HG03432 (cell line): ENCODE data around the gene SLC2A3.
"Not testable (repeated sequence)": the region's sequence is repeated elsewhere in the genome, so short reads cannot be mapped to it uniquely, and the experiment has no call there.

Experiments used
- ATAC-seq: cut with Tn5 transposase; IDR thresholded peaks from one replicate; pipeline ENCODE4 v1.9.1; 2021; ENCODE audit warnings: mild to moderate bottlenecking, moderate library complexity; ENCODE audit not compliant: unreplicated experiment

SLC2A3 gene

GRCh38 chr12:7951671-7952070 is 15.7 kb upstream of the SLC2A3 start:
- no peak for ATAC-seq

- not testable (repeated sequence) for ATAC-seq
Observed at GRCh38 chr12:7950230-7950943, 14.4 kb upstream of the SLC2A3 start.

GRCh38 chr12:7948589-7949260 is 12.7 kb upstream of the SLC2A3 start:
- ATAC-seq: no peak

GRCh38 chr12:7947011-7947410 is 11.0 kb upstream of the SLC2A3 start:
- no peak for ATAC-seq

GRCh38 chr12:7944760-7945159 is 8.8 kb upstream of the SLC2A3 start:
- not testable (repeated sequence) for ATAC-seq

- ATAC-seq: no peak
Observed at GRCh38 chr12:7940906-7941305, 4.9 kb upstream of the SLC2A3 start.

GRCh38 chr12:7937833-7938506 is 2.0 kb upstream of the SLC2A3 start:
- ATAC-seq: no peak

- ATAC-seq: no peak
Observed at GRCh38 chr12:7934889-7935492, 996 bp downstream of the SLC2A3 start.

- no peak for ATAC-seq
Observed at GRCh38 chr12:7934091-7934888, 1.7 kb downstream of the SLC2A3 start.

- ATAC-seq: peak; percentile 81
Observed at GRCh38 chr12:7933255-7933726, 2.7 kb downstream of the SLC2A3 start.

- not testable (repeated sequence) for ATAC-seq
Observed at GRCh38 chr12:7932599-7933240, 3.3 kb downstream of the SLC2A3 start.

- ATAC-seq: no peak
Observed at GRCh38 chr12:7929083-7929792, 6.7 kb downstream of the SLC2A3 start.

GRCh38 chr12:7927470-7927869 is 8.5 kb downstream of the SLC2A3 start:
- ATAC-seq: no peak

GRCh38 chr12:7926068-7926666 is 9.8 kb downstream of the SLC2A3 start:
- ATAC-seq: not testable (repeated sequence)

- ATAC-seq: no peak
Observed at GRCh38 chr12:7923241-7924236, 12.4 kb downstream of the SLC2A3 start.

- not testable (repeated sequence) for ATAC-seq
Observed at GRCh38 chr12:7921181-7921580, 14.8 kb downstream of the SLC2A3 start.

- not testable (repeated sequence) for ATAC-seq
Observed at GRCh38 chr12:7918268-7918590, 17.8 kb downstream of the SLC2A3 start.
